Measurements from ENCODE around the gene PCDHB8.
"Not testable (repeated sequence)": the region's sequence is repeated elsewhere in the genome, so short reads cannot be mapped to it uniquely, and the experiment has no call there.

Gene PCDHB8

GRCh38 chr5:141184117-141184855 lies 6.7 kb downstream of the PCDHB8 start:
- not testable (repeated sequence) for DNase-seq

GRCh38 chr5:141186897-141187512 lies 9.4 kb downstream of the PCDHB8 start, which contains the start of gene PCDHB9:
Gene PCDHB9, plus strand, starts transcription at chr5:141187161. Its CDS starts 158 bp downstream, at chr5:141187319.
- no peak for DNase-seq

GRCh38 chr5:141188682-141189081 lies 11.1 kb downstream of the PCDHB8 start:
- DNase-seq: not testable (repeated sequence)

- DNase-seq: not testable (repeated sequence)
Measured at GRCh38 chr5:141189131-141189530, 11.5 kb downstream of the PCDHB8 start.

GRCh38 chr5:141192110-141192725 lies 14.6 kb downstream of the PCDHB8 start, which contains the start of gene PCDHB10:
Gene PCDHB10, plus strand, starts transcription at chr5:141192353. Its CDS starts 200 bp downstream, at chr5:141192553.
- DNase-seq: peak in 1 of 2 donors; percentile 17

DNA sequence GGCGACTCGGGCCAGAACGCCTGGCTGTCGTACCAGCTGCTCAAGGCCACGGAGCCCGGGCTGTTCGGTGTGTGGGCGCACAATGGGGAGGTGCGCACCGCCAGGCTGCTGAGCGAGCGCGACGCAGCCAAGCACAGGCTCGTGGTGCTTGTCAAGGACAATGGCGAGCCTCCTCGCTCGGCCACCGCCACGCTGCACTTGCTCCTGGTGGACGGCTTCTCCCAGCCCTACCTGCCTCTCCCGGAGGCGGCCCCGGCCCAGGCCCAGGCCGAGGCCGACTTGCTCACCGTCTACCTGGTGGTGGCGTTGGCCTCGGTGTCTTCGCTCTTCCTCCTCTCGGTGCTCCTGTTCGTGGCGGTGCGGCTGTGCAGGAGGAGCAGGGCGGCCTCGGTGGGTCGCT lies 16.7 kb downstream of the PCDHB8 start:
- not testable (repeated sequence) for DNase-seq

DNA sequence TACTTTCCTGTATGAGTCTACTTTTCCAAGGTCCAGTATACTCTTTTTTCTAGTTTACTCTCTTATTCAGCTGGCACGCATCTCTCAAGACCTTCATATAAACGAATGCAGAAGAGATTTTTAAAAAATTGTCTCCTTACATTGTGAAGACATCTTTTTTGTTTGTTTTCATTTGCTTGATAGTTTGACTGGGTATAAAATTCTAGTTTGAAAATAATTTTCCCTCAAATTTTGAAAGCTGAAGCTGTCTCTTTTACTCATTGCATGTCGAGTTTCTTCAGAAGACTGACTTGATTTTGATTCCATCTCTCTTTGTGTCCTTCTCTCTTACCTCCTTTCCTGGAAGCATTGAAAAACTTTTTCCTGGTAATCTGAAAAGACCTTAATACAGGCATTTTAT lies 18.8 kb downstream of the PCDHB8 start:
- no peak for DNase-seq

DNA sequence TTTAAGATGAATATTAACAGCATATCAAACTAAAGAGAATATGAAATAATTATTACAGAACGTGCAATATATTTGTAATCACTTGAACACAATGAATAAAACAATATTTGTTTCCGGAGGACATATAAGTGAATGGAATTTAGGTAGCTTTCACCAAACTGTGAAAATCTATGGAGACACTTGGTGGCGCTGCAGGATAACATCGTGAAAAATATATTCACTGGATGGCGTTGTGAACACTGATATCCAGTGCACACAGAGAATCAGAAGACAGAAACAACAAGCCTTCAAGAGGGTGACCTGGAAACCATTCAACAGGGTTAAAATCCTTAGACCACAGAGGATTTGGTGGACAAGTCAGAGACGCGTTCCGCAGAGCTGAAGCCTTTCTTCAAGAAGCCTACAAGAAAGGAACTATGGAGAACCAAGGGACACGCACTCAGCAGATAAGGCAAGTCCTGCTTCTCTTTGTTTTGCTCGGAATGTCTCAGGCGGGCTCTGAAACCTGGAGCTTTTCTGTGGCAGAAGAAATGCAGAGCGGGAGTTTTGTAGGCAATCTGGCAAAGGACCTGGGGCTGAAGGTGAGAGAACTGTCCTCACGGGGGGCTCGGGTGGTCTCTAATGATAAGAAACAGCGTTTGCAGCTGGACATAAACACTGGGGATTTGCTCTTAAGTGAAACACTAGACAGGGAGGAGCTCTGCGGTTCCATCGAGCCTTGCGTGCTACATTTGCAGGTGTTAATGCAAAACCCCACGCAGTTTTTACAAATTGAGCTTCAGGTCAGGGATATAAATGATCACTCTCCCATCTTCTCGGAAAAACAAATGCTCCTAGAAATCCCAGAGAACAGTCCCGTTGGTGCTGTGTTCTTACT lies 22.0 kb downstream of the PCDHB8 start, which contains the start of gene PCDHB11:
Gene PCDHB11, plus strand, starts transcription at position 269 of the 877 bp plus-strand sequence. Its CDS starts 148 bp downstream, at position 417.
- no peak for DNase-seq

DNA sequence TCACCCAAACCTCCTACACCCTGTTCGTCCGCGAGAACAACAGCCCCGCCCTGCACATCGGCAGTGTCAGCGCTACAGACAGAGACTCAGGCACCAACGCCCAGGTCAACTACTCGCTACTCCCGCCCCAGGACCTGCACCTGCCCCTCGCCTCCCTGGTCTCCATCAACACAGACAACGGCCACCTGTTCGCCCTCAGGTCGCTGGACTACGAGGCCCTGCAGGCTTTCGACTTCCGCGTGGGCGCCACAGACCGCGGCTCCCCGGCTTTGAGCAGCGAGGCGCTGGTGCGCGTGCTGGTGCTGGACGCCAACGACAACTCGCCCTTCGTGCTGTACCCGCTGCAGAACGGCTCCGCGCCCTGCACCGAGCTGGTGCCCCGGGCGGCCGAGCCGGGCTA lies 23.5 kb downstream of the PCDHB8 start:
- DNase-seq: not testable (repeated sequence)

DNA sequence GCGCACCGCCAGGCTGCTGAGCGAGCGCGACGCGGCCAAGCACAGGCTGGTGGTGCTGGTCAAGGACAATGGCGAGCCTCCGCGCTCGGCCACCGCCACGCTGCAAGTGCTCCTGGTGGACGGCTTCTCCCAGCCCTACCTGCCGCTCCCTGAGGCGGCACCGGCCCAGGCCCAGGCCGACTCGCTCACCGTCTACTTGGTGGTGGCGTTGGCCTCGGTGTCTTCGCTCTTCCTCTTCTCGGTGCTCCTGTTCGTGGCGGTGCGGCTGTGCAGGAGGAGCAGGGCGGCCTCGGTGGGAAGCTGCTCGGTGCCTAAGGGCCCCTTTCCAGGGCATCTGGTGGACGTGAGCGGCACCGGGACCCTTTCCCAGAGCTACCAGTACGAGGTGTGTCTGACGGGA lies 24.1 kb downstream of the PCDHB8 start:
- DNase-seq: not testable (repeated sequence)

DNA sequence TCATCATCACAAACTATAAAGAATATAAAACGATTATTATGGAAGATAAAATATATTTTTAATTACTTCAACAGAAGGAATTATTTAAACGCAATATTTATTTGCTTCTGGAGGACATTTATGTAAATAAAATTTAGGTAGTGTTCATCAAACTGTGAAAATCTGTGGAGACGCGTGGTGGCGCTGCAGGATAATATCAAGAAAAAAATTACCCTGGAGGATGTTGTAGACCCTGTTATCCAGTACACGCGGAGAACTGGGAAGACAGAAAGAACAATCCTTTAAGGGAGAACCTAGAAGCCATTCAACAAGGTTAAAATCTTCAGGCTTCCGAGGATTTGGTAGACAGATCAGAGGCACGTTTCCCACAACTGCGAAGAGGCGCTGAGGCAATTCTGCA lies 30.9 kb downstream of the PCDHB8 start, which contains the start of gene PCDHB12:
Gene PCDHB12, plus strand, starts transcription at position 242 of the 400 bp plus-strand sequence. CDS start 189 bp downstream, outside the sequence.
- DNase-seq: no peak

GRCh38 chr5:141210281-141210680 lies 32.7 kb downstream of the PCDHB8 start:
- DNase-seq: not testable (repeated sequence)

GRCh38 chr5:141210849-141211248 lies 33.3 kb downstream of the PCDHB8 start:
- DNase-seq: not testable (repeated sequence)

- not testable (repeated sequence) for DNase-seq
Measured at GRCh38 chr5:141213656-141214339, 36.2 kb downstream of the PCDHB8 start, which contains the start of gene PCDHB13. Gene PCDHB13, plus strand, starts transcription at chr5:141213919. Its CDS starts 205 bp downstream, at chr5:141214124.

GRCh38 chr5:141214583-141214982 lies 37.0 kb downstream of the PCDHB8 start:
- DNase-seq: not testable (repeated sequence)

- DNase-seq: not testable (repeated sequence)
Measured at GRCh38 chr5:141215504-141215903, 37.9 kb downstream of the PCDHB8 start.

DNA sequence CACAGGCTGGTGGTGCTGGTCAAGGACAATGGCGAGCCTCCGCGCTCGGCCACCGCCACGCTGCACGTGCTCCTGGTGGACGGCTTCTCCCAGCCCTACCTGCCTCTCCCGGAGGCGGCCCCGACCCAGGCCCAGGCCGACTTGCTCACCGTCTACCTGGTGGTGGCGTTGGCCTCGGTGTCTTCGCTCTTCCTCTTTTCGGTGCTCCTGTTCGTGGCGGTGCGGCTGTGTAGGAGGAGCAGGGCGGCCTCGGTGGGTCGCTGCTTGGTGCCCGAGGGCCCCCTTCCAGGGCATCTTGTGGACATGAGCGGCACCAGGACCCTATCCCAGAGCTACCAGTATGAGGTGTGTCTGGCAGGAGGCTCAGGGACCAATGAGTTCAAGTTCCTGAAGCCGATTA lies 38.4 kb downstream of the PCDHB8 start:
- DNase-seq: not testable (repeated sequence)

- DNase-seq: no peak
Measured at GRCh38 chr5:141223112-141223783, 45.7 kb downstream of the PCDHB8 start, which contains the start of gene PCDHB14. Gene PCDHB14, plus strand, starts transcription at chr5:141223343. Its CDS starts 163 bp downstream, at chr5:141223506.

DNA sequence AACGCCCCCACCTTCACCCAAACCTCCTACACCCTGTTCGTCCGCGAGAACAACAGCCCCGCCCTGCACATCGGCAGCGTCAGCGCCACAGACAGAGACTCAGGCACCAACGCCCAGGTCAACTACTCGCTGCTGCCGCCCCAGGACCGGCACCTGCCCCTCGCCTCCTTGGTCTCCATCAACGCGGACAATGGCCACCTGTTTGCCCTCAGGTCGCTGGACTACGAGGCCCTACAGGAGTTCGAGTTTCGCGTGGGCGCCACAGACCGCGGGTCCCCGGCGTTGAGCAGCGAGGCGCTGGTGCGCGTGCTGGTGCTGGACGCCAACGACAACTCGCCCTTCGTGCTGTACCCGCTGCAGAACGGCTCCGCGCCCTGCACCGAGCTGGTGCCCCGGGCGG lies 47.3 kb downstream of the PCDHB8 start:
- DNase-seq: not testable (repeated sequence)

GRCh38 chr5:141225421-141225820 lies 47.8 kb downstream of the PCDHB8 start:
- not testable (repeated sequence) for DNase-seq
